ENCODE measurements around the gene ATP11A.

The ATP11A gene

DNA sequence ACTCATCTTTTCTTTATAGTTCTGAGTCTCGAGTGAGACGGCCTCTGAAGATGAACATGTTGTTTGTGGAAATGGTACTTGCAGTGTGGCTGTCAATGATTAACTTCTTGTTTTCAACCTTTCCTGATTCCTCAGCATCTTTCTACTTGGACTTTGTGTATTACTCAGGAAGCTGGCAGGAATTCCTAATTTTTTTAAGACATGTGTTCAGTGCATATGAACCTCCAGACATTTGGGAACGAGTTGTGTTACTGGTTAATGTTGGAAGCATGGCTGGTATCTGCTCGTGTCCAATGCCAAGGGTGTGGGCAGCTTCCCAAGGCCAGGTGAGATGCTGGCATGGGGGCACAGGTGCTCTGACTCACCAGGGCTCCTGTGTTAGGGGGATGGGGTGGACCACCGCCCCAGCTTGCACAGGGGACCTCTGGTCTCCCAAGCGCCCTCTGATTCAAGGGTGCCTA lies 218.1 kb downstream of the ATP11A start:
- DNase-seq (ENCODE audit: low read depth) = no peak

DNA sequence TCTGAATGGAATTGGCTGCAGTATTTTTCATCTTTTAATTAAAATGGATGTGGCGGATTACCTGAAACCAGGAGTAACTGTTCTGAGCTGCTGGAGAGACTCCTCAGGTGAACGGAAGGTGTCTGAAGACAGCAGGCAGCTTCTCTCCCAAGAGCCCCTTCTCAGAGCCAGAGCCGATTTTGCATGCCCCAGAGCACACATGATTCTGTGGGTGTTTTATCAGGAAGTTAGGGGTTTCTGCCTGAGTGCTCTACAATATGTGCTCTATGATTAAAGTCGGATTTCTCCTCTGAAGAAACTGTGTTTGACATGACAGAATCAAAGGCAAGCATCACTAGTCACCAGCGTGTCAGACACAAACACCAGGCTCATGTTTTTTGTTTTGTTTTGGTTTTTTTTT lies 218.5 kb downstream of the ATP11A start:
- DNase-seq (ENCODE audit: low read depth) = no peak

DNA sequence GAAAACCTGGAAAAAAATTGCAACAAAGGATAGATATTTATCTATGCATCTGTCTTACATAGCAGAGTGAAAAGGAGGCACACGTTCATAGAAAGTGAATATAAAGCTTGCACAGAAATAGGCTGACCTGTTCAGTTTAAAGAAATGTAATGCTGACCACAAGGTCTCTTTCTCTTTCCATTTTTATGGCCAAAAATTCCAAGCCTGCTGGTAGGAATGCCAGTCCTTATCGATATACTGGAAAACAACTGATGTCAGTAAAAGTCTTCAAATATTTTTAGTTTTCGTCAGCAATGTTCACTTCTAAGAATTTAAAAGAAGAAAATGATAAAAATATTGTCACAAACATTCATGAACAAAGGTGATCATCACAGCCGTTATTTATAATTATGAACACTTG lies 220.2 kb downstream of the ATP11A start:
- no peak for DNase-seq (ENCODE audit: low read depth)

DNA sequence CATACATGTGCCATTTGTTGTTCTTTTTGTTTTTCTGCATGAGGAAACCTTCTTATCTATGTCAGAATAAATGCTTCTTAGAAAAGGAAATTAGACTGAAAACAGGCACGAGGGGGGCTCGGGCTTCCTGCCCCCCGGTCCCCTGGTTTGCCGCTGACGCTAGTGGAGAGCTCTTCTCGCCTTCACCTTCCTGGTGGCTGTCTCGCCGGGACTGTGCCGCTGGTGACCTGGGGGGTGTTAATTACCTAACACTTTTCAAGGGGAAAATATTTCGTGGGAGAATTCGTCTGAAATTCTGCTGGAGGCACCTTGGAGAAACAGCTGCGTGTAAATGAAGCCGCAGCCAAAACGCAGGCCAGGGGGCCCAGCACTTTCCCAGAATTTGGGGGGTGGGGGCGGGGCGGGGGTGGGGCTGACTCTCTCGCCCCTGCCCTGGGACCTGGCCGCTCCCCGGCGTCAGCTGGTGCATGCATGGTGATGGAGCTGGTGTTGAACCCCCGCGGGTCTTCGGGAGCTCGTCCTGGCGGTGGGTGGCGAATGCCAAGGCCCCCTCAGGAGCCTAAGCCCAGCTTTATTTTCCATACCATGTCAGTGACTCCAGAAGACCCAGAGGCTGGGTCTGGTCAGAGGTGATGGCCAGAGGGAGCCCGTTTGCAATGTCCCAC lies 220.9 kb downstream of the ATP11A start:
- DNase-seq (ENCODE audit: low read depth) = no peak

DNA sequence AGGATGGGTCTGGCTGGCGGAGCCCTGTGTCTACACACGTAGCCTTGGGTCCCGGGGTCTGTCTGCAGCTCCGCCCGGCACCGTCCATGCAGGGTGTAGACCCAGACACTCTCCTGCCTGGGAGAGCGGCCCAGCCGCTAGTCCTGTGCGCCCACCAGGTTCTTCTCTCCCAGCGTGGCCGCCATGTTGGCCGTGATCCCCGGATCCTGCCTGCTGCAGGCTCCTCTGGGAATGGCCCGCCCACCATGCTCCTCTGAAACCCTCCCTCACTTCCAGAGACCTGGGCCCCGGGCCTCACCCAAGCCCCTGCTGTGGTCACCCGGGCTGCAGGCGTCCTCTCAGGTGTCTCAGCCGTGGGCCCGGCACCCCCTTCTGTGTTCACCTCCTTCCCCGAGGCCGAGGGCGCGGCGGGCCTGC lies 221.5 kb downstream of the ATP11A start:
- DNase-seq (ENCODE audit: low read depth) = no peak

DNA sequence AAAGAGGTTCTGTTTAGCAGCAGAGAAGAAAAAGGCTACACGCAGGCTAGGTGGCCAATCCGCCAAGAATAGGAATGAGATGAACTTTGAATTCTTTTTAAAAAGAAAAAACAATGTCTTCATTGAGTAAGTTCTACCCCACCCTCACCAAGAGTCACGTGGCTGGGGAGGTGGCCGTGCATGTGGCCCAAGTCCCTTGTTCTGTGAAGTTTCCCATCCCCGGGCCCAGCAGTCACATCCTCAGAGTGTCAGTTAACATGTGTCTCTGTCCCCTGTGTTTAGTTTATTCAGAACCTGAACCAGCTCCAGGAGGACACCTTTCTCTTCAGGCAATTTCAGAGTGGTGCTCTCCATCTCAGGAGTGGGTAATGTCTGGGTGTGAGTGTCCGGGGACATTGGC lies 222.0 kb downstream of the ATP11A start:
- no peak for DNase-seq (ENCODE audit: low read depth)

DNA sequence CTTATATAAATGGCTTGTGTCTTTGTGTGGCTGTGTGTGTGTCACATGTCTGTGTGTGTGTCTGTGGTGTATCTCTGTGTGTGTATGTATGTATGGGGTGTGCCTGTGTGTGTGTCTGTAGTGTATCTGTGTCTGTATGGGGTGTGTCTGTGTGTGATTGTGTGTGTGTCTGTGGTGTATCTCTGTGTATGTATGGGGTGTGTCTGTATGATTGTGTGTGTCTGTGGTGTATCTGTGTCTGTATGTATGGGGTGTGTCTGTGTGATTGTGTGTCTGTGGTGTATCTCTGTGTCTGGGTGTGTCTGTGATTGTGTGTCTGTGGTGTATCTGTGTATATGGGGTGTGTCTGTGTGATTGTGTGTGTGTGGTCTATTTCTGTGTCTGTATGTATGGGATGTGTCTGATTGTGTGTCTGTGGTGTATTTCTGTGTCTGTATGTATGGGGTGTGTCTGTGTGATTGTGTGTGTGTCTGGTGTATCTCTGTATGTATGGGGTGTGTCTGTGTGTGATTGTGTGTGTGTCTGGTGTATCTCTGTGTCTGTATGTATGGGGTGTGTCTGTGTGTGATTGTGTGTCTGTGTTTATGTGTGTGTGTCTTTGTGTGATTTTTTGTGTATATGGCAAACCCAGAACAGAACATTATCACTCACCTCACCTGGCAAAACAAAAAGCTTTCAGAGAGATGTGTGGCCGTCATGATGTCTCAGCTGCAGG lies 223.0 kb downstream of the ATP11A start:
- no peak for DNase-seq (ENCODE audit: low read depth)

DNA sequence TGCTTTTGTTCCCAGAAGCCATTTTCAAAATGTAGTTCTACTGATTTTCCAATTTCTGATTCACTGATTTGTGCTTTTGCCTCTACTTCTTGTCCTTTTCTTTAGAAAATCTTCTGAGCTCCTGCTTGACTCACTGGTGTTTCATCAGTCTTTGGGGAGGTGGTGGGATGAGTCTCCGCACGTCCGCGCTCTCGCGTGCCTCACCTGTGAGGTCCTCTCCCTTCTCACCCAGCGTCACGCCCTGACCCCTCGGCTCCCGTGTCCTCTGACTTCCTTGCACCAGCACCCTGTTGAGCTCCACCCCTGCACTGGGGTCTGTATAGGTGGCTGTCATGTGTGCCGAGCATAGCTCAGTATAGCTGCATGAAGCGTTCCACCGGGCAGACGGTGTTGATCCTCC lies 226.5 kb downstream of the ATP11A start:
- DNase-seq (ENCODE audit: low read depth) = no peak

DNA sequence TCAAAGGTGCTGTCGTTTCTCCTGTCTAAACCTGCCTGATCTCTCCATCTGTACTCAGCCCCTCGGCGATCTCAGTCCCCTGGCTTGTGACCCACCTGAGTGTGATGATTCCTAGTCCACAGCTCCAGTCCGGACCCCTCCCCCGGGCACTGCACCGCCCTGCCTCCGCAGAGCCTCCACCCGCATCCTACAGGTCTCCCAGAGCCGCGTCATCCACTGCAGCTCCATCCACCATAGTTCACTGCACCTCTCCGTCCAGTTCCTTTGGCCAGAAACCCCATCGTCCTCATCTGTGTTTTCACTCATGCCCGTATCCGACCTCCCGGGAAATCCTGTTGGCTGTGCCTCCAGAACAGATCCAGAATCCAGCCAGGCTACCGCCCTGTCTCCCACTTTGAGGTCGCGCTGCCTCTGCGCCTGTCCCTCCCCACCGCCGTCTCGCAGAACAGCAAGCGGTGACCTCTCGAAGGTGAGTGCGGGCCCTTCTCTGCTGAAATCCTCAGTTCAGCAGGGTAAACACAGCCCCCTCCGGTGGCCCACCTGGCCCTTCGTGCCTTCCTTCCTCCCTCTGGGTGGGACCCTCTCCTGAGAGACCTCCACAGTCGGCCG lies 227.3 kb downstream of the ATP11A start:
- no peak for DNase-seq (ENCODE audit: low read depth)

DNA sequence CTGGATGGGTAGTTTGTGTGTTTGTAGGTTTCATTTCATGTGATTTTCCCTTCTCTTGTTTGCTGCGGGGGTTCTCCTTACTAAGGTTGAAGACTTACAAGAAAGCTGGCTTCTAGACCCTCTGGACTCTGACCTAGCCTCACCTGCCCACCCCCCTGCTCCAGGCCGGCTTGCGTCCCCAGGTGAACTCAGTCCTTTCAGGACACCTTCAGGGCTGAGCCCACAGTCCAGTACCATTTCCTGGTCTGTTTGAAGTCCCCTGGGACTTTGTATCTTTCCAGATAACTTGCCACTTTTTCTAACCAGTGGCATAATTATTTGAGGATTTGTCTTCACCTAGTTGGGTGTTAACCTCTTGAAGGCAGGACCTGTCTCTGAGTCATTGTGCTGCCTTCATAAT lies 227.9 kb downstream of the ATP11A start:
- no peak for DNase-seq (ENCODE audit: low read depth)

DNA sequence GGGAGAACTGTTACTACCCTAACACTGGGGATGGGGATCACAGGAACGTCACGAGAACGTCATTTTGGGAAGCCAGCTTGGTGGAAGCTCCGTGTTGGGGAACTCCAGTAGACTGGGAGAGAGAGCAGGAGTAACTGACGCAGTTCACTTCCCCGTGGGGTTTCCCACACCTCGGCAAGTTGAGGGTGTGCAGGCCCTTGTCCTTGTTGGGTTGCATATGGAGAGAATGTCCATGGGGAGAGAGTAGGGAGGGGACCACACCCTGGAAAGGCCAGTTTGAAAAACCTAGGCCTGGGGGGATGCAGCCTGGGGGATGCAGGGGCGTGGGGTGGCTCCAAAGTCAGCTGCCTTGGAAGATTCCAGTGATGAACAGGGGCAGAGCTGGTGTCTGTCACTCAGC lies 228.4 kb downstream of the ATP11A start:
- DNase-seq (ENCODE audit: low read depth) = no peak

DNA sequence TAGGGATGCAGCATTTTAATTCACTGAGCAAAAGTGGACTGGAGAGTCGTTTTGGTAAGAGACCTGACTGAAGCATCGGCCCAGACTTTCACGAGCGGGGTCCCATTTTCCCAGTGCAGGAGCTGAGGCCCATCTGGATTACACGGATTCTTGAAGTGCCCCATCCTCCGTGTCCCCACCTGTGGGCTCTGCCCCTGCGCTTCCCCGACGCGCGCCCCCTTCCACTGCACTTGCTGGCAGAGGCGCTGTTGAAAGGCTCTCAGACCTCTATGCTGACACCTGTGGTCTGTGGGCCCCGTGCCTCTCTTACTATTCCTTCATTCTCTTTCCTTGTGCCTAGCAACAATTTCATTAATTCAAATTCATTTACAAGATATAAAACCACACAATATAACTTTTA lies 228.9 kb downstream of the ATP11A start:
- DNase-seq (ENCODE audit: low read depth) = no peak

DNA sequence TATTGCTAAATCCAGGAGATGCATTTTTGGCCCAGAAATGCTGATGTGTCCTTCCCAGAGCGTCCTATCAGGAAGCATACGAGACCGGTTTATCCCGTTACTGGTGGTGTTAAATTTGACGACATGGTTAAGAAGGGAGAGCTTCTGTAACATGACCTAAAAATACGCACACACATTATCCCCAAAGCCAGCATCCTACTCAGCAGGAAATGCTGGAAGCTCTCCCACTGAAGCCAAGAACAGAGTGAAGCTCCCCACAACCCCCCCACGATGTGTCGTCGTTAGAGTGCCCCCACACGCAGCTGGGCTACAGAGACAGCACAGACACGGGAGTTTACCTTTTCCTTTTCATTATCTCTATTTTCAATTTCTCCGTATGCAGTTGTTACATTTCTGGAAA lies 234.1 kb downstream of the ATP11A start:
- no peak for DNase-seq (ENCODE audit: low read depth)

DNA sequence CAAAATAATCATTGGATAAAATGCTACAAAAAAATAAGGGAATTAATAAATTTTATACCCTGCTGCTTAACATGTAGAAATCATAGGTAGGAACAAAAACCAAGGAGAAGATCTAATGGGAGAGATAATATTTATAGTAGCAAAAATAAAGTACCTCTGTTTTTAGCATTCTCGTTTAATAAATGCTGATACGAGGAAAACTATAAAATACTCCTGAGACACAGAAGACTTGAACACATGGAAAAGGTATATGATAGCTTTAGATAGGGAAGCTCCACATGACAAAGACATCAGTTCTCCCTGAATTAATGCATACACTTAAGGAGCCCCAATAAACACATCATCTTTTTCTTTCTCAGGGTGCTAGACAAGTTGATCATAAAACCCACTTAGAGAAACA lies 234.5 kb downstream of the ATP11A start:
- no peak for DNase-seq (ENCODE audit: low read depth)

DNA sequence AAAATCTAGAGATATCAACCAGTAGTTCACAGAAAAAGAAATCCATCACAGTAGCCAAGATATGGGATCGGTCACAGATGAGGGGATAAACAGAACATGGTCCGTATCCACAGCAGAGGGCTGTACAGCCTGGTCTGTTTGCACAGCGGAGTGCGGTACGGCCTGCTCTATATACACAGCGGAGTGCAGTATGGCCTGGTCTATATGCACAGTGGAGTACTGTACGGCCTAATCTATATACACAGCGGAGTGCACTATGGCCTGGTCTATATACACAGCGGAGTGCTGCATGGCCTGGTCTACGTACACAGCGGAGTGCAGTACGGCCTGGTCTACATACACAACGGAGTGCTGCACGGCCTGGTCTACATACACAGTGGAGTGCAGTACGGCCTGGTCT lies 236.2 kb downstream of the ATP11A start:
- DNase-seq (ENCODE audit: low read depth) = no peak

DNA sequence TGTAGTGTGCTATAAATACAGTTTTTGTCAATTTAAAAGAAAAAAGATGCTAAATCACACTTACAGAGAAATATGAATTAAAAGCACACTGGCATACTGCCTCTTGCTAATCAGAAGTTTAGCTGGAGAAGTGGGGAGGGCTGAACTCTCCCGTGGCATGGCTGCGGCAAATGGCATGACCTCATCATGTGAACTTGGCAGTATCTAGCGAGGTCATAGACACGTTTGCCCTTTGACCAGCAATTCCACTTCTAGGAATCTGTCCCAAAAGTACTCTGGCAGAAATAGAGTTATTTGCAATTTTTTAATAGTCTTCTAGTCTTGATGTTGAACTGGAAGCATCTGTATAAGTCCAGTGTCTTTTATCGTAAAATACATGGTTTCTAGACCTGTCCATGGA lies 237.2 kb downstream of the ATP11A start:
- DNase-seq (ENCODE audit: low read depth) = no peak

DNA sequence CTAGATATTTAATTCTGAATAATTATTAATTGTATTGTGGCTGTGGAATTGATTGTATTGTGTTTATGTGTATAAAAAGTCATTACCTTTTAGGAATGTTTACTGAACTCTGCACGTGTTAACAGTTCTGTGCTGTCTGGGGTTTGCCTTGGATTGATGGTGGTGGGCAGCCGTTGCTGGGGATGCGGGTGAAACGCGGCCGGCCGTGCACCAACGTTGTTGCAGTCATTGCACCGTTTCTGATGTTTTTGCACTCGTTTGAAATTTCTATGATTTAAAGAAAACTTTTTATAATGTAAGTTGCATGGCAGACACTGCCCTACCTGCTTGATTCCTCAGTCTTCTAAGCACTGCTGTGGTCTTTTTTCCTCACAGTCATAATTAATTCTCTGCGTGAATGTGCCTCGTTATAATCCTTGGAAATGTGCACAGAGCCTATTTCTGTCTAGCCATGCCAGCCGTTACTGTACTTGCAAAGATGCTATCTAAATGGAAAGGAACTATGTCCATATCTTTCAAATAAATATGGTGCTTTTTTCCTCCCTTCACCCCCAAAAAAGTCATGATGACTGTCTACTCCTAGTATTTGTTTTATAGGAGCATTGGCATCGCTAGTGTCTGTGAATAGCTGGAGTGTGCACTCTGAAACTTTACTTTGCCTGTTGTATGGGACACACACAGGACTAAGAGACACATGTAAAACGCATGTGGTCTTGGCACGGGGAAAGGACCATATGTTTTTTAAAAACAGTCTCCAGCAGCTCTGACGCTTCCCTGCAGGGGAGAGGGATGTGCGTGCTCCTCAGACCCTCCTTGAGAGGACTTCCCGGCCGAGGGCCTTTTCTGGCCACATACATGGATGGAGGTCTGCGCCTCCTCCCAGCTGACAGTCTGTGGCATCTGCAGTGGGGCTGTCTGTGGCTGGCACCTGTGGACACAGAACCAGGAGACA lies 238.5 kb downstream of the ATP11A start:
- no peak for DNase-seq (ENCODE audit: low read depth)

DNA sequence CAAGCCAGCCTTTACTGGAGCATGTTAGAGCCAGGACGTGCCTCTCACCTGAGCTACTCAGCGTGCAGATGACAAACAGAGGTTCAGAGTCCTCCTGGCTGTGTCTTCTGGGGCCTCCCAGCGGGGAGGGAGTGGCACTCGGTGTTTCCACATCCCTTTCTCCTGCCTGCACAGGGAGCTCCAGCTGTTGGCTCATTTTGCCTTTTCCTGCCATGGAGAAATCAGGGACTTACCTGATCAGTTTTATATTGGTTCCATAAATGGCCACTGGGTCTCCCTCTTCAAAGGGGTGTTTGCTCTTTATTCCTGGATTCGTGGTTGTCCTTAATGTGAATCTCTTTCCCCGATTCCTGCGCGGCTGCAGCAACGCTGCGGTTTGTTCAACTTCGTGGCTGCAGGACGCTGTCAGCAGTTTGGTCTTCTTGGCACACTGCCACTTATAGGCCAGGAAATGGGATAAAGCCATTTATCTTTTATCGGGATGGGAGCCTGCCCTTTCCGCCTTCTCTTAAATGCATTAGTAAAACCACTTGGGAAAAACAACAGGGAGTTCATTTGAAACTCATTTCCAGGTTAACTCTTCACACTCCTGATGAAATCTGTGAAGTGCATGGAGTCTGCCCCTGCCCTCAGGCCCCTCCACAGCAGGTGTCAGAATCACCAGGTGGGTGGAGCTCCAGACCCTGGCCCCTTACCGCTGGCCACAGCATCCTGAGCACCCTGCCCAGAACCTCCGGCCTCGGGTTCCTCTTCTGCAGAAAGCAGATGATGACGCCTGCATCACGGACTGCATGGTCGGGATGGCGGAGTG lies 239.3 kb downstream of the ATP11A start:
- DNase-seq (ENCODE audit: low read depth) = no peak

DNA sequence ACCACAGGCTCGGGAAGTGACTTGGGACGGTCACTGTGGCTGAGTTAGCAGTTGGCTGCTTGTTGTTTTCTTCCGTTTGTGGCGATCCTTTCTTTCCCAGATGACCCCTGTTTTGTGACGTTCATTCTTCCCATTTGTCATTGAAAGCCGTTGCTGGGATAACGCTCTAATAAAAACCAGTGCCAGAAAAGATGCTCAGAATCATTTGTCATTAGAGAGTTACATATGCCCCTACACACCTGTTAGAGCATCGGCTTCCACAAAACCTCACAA lies 239.9 kb downstream of the ATP11A start:
- no peak for DNase-seq (ENCODE audit: low read depth)

DNA sequence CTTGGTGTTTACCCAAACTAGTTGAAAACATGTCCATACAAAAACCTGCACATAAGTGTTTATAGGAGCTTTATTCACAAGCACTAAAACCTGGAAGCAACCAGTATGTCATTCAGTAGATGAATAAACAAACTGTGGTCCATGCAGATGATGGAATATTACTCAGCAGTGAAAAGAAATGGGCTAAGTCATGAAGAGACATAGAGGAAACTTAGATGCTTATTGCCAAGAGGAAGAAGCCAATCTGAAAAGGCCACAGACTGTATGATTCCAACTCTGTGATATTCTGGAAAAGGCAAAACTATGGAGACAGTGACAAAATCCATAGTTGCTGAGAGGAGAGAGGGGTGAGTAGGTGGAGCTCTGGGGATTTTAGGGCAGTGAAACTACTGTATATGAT lies 240.4 kb downstream of the ATP11A start:
- no peak for DNase-seq (ENCODE audit: low read depth)

DNA sequence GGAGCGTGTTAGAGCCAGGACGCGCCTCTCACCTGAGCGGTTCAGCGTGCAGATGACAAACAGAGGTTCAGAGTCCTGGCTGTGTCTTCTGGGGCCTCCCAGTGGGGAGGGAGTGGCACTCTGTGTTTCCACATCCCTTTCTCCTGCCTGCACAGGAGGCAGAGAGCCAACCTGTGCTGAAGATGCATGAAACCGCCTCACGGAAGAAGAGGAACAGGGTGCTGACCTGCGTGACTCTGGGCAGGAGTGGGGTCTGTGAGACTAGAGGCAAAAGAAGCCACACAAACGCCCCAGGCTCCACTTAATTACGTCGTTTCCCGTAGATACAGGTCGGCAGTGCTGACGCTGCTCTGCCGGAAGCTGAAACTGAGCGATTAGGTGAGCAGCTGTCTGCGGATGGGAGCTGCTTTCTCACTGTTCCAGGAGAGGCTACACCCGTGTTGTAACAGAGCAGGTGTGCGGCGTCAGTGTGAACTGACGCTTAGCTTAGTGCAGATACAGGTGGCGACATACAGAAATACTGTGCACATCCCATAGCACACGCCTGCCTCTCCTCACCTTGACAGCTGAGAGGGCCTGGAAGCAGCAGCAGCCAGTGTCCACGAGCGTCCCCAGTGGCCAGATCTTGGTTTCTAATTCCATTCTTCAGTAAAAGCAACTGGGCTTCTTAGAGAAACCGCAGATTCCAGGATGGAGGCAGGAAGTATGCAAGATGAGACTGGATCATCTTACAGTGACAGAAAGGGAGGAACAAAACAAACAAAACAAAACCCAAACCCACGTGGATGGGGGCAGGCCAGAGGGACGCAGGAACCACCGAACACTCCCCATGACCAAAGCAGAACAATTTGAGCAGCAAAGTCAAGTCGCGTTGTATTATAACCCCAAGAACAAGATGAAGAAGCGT lies 241.4 kb downstream of the ATP11A start:
- no peak for DNase-seq (ENCODE audit: low read depth)

Data from stimulated activated CD8-positive, alpha-beta memory T cell treated with anti-CD3 and anti-CD28 coated beads, Interleukin-4, amount 100 ng/mL, for 24 hours (primary cell).